Measurements from ENCODE around the gene GAGE10.
A peak's percentile ranks its signal among the peaks of the same experiment; 100 is the strongest.

GAGE10 gene, protein sequence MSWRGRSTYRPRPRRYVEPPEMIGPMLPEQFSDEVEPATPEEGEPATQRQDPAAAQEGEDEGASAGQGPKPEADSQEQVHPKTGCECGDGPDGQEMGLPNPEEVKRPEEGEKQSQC

DNA sequence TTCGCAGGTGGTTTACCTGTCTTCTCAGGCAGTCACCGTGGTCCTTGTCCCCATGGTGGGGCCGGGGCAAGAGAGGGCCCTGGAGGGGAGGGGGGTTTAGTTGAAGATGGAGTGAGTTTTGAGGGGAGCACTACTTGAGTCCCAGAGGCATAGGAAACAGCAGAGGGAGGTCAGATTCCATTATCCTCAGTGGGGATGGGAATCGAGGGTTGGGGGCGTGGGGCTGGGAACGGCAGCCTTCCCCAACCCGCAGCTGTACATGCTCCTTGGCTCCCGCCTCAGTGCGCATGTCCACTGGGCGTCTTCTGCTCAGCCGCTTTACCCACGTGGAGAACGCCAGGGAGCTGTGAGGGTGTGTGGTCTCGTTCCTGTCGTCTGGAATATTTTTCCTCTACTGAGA lies at the start of gene GAGE10:
Gene GAGE10 (plus strand): TSS at position 301 of the 400 bp plus-strand sequence. CDS start 1,214 bp downstream, outside the sequence.
- no peak for DNase-seq

DNA sequence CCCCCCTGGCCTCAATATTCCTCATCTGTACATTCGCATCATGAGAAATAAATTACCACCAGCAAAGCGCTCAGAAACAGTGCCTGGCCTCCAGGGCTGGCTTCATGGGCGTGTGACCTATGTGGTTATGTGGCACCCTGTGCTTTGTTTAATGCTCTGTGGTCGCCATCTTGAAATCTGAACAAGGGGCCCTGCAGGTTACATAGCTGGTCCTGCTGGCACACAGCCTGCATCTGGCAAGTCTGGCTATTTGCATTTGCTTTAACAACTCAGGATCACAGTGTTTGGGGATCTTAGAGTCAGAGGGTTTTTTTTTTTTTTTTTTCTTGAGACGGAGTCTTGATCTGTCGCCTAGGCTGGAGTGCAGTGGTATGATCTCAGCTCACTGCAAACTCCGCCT lies 48.8 kb upstream of the GAGE10 start:
- no peak for DNase-seq

DNA sequence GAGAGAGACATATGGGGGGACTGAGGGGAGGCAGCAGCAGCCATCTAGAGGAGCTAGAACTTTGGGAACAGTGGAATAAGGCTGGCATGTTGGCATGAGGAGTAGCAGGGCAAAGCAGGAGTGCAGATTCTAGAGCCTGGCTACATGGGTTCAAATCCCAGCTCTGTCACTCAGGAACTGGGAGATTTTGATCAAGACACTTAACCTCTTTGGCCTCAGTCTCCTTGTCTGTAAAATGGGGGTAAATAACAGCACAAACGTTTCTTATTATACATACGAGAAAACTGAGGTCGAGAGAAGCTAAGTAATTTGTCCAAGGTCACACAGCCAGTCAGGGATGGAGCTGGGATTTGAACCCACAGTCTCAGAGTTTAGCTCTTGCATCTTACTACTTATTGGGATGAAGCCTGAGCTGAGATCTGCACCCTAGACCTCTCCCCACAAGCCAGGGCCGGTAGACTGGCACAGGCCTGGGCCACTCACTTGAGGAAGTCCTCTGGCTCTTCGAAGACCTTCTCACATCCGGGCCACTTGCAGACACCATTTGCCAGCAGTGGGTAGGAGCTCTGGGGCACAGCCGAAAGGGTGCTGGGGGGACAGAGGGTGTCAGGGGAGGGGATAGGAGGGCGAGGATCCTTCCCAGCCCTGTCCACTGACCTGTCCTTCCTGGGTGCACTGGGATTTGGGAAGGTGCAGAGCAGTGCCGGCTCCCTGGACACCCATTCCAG lies 47.0 kb upstream of the GAGE10 start:
- no peak for DNase-seq

GRCh38 chrX:49257074-49257790 lies 46.2 kb upstream of the GAGE10 start:
- no peak for DNase-seq

DNA sequence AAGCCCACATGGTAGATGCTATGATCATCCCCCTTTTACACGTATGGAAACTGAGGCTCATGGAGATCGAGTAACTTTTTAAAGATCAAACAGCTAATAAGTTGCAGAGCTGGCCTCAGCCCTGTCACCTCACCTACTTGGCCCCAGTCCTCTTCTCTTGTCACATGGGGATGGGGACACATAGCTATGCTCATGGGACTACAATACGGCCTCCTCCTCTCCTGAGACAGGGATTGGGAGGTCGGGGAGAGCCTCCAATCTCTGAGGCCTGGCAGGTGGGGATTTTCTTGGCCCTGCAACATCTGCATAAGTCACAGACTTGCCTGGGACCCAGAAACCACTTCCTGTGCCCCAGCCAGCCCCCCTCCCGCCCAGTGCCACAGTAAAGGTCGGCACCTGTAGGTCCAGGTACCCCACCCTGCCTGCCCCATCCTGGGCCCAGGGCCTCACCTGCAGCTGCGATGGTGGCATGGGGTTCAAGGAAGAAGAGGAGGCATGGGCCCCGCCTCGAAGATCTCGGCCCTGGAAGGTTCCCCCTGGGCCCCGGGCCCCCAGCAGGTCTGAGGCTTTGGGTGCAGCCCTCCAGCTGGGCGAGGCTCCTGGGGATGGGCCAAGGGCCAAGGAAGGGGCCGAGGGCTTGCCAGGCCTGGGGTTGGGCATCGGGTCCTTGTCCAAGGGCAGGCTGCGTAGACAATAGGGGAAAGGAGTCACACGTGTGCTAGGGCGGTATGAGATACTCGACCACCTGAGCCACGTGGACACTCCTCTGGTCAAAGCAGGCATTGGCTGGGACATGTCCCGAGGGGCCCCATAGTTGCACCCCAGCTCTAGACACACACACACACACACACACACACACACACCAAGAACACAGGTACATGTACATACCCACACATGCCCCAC lies 45.3 kb upstream of the GAGE10 start:
- no peak for DNase-seq

- no peak for DNase-seq
Measured at GRCh38 chrX:49258749-49259124, 44.7 kb upstream of the GAGE10 start.

GRCh38 chrX:49260221-49260985 lies 43.0 kb upstream of the GAGE10 start:
- no peak for DNase-seq

GRCh38 chrX:49262603-49263002 lies 40.8 kb upstream of the GAGE10 start:
- DNase-seq: no peak

DNA sequence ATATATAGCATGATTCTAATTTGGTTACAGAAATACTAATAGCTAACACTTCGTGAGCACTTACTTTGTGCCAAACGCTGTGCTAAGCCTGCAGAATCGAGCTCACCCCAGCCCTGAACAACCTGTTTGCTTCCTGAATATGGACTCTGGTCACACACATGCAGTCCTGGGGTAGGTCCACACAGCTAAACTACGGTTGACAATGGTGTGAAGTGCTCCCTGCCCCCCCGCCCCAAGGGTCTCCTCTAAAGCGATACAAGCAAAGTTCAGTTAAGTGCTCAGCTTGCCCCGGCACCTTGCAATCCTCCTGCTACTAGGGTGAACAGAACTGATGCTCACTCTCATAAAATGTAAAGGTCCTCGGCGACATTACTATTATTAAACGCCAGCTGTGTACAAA lies 39.8 kb upstream of the GAGE10 start:
- no peak for DNase-seq

- DNase-seq: no peak
Measured at GRCh38 chrX:49264460-49264859, 39.0 kb upstream of the GAGE10 start, which contains the start of gene FOXP3. Gene FOXP3 (minus strand): TSS chrX:49264710. CDS start chrX:49258505, 6,205 bp downstream.

GRCh38 chrX:49266523-49267445 lies 36.7 kb upstream of the GAGE10 start:
- peak; percentile 26 for DNase-seq

DNA sequence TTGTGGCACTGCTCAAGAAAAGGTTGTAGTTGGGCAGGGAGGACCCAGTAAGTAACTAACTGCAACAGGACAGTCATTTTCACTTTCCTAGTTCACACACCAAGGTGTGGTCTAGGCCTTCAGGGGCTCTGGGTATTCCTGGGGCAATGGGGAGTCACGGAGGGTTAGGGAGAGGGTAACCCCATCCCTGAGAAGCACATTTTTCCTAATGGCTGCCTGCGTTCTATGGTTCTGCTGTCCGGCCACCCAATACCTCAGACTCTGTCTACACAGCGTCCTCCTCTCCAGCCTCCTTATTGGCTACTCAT lies 34.8 kb upstream of the GAGE10 start:
- DNase-seq: no peak

GRCh38 chrX:49269010-49269766 lies 34.3 kb upstream of the GAGE10 start:
- peak; percentile 98 for DNase-seq

DNA sequence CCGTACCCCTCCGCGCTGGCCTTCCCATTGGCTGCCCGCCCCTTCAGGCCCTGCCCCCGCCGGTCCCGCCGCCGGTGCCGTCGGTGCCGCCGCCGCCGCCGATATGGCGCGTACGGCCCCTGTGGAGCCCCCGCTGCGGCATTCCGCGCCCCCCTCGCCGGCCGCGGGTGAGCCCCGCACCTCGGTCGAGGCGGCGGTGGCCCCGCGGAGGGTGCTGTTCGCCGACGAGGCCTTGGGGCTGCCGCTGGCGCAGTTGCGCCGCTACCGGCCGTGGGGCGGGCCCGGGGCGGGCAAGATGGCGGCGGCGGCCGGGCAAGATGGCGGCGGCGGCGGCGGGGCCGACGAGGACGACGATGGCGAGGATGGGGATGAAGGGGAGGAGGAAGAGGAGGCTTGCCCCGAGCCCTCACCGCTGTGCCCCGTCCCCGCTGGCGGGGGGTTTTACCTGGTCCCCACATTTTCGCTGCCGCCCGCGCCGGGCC lies 33.6 kb upstream of the GAGE10 start, which contains the start of gene PPP1R3F:
Gene PPP1R3F (plus strand): TSS at position 27 of the 482 bp plus-strand sequence. CDS start 77 bp downstream, at position 104.
- DNase-seq: peak; percentile 54

DNA sequence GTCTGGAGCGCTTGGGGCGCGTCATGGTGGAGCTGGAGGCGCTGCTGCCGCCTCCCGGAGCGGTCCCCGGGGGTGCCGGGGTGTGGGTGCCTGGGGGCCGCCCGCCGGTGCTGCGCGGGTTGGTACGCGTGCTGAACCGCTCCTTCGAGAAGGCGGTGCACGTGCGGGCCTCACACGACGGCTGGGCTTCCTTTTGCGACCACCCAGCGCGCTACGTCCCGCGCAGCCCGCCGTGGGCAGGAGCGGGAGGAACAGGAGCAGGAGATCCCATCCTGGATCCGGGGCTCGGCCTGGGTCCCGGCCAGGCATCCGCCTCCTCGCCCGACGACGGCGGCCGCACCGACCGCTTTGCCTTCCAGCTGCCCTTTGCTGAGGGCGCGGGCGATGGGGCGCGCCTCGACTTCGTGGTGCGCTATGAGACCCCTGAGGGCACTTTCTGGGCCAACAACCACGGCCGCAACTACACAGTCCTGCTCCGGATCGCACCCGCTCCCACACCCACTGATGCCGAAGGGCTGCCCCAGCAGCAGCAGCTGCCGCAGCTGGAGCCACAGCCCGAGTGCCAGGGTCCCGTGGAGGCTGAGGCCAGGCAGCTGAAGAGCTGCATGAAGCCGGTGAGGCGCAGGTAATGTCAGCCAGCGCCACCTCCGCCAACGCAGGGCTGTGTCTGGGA lies 33.1 kb upstream of the GAGE10 start:
- no peak for DNase-seq

GRCh38 chrX:49271341-49271740 lies 32.1 kb upstream of the GAGE10 start:
- no peak for DNase-seq

GRCh38 chrX:49272421-49272820 lies 31.0 kb upstream of the GAGE10 start:
- DNase-seq: no peak

DNA sequence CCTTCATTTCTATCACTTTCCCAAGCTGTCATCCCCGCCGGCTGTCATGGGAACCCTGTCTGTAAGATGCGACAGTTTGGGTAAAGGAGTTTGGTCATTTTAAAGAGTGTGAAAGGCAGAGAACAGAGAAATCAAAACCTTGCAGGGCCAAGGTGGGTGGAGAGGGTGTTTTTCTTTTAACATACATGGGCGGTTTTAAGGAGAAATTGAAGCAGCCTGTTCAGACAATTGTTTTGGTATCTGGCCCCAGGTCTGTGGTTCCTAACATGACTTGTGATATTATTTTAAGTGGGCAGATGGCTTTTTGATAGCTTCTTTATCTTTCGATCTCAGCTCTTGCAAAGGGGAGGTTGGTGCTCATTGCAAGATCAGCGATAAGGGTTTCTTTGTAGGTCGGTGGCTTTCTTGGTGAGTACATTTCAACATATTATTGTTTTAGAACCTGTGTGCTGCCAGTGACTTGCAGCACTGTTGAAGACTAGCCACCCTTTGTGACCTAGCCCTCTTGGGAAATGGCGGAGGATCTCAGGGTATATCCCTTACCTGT lies 30.2 kb upstream of the GAGE10 start:
- no peak for DNase-seq

GRCh38 chrX:49276207-49276606 lies 27.2 kb upstream of the GAGE10 start:
- no peak for DNase-seq
